ENCODE results near the gene AIMP2.

AIMP2 gene

DNA sequence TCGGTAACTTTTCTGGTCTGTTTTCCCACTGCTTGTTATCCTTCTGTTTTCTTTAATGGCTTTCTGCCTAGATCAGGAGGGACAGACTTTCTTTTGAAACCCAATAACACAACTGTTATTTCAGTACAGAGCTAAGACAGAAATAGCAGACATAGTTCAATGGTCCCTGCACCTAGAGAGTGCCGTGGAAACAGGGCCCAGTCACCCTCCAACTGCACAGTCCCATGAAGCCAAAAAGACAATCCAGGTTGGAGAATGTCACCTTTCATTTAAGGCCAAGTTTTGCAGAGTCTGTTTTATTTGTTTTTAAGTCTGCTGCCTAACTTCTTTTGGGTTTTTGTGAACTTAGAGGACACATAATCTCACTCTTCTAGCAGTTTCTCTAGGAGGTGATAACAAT is 2.5 kb downstream of the AIMP2 start:
- H3K4me3 ChIP-seq (ENCODE audit: low read depth, low read length), result no peak overlapping the region
- TF ChIP-seq, protein P1, sequence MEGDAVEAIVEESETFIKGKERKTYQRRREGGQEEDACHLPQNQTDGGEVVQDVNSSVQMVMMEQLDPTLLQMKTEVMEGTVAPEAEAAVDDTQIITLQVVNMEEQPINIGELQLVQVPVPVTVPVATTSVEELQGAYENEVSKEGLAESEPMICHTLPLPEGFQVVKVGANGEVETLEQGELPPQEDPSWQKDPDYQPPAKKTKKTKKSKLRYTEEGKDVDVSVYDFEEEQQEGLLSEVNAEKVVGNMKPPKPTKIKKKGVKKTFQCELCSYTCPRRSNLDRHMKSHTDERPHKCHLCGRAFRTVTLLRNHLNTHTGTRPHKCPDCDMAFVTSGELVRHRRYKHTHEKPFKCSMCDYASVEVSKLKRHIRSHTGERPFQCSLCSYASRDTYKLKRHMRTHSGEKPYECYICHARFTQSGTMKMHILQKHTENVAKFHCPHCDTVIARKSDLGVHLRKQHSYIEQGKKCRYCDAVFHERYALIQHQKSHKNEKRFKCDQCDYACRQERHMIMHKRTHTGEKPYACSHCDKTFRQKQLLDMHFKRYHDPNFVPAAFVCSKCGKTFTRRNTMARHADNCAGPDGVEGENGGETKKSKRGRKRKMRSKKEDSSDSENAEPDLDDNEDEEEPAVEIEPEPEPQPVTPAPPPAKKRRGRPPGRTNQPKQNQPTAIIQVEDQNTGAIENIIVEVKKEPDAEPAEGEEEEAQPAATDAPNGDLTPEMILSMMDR (IDR thresholded peaks at IDR 0.05; ENCODE audit: borderline replicate concordance, insufficient read depth, low read depth, low read length), result no peak

DNA sequence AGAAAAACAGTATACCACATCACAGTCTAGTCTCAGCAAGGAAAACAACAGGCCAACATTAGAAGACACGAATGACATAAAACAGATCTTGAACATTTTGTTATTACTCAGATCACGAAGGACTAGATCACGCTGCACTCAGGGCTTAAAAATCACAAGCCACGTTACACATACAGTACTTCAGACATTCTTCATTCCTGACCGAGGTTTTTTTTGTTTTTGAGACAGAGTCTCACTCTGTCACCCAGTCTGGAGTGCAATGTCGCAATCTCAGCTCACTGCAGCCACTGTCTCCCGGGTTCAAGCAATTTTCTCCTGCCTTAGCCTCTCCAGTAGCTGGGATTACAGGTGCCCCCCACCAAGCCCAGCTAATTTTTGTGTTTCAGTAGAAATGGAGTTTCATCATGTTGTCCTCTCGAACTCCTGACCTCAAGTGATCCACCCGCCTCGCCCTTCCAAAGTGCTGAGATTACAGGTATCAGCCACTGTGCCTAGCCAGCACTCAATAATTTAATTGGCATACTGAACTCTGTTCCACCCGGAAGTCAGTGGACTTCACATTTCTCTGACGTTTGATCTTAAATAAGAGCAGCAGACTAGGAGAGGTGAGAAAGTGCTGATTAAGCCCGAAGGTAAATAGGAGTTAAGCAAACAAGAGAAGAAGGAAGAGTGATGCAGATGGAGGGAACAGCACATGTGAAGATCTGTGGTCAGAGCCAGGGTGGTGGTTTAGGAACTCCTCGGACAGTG is 3.5 kb downstream of the AIMP2 start:
- TF ChIP-seq, protein P1 (IDR thresholded peaks at IDR 0.05; ENCODE audit: borderline replicate concordance, insufficient read depth, low read depth, low read length), result no peak
- H3K4me3 ChIP-seq (ENCODE audit: low read depth, low read length), result no peak overlapping the region

DNA sequence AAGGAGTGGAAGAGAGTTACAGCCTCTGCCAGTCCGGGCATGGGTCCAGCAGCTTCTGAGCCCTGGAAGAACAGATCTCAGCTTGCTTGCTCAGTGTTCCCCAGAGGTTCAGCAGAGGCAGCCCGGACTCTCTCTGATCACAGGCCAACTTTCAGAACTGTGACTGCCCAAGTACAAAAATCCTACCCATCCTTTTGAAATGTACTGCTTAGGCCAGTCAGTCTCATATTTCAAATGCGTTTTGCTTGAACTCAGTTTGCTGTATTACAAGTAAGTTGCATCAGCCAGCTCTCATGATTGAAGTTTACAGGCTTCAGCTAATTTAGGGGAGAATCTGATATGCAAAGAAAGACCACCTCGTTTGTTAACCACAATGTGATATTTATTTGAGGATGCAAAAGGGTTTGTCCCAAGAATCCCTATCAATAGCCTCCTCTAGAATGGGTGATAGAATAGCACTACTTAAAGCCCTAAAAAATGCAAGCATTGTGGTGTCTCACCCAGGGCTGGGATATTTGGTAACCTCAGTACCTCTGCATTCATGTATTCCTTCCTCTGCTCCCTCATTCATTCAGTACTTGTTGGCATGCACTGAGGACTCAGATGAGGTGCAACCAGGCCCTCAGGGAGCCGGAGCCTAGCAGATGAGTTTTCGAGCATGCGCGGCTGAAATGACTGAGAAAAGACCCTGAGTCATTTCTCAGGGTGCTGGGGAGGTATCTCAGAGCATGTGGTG is 7.0 kb downstream of the AIMP2 start:
- TF ChIP-seq, protein P1 (IDR thresholded peaks at IDR 0.05; ENCODE audit: borderline replicate concordance, insufficient read depth, low read depth, low read length), result no peak
- H3K4me3 ChIP-seq (ENCODE audit: low read depth, low read length), result no peak overlapping the region

DNA sequence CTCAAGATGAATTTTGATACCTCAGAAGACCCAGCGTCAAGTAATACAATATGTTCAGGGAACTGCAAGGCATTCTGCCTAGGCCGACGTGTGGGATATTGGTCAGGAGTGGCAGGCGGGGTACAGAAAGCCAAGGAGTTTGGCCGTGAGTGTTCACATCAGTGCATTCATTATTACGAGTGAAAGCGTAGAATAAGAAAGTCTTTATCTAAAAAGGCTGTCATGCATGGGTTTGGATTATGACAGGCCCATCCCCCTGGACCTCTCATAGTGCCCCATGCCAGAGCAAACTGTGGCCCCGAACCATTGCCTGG is 7.5 kb downstream of the AIMP2 start:
- H3K4me3 ChIP-seq (ENCODE audit: low read depth, low read length), result no peak overlapping the region
- TF ChIP-seq, protein P1 (IDR thresholded peaks at IDR 0.05; ENCODE audit: borderline replicate concordance, insufficient read depth, low read depth, low read length), result no peak

DNA sequence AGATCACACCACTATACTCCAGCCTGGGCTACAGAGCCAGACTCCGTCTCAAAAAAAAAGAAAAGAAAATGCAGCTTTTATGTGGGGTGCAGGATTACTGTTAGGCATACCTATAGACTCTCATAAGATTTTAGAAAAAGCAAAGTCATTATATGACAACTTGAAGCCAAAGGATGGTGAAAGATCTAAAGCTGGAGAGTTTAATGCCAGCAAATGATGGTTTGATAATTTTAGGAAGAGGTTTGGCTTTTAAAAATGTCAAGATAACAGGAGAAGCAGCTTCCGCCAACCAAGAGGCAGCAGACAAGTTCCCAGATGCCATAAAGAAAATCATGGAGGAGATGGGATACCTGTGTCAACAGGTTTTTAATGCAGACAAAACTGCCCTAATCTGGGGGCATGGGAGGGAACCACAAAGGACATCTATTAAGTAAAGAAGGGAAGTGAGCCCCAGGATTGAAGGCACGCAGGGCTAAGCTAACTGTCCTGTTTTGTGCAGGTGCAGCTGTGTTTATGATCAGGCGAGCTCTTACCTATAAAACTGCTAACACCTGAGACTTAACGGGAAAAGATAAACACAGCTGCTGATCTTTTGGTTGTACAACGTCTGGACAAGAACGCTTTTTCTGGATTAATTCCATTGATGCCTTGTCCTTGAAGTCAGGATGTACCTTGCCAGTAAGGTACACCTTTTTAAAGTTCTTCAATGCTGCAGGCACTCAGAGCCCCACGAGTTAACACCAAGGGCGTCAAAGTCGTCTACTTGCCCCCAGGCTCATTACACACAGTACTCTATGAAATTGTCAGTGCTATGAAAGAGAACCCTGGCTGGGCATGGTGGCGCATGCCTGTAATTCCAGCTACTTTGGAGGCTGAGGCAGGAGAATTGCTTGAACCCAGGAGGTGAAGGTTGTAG is 11.6 kb downstream of the AIMP2 start:
- TF ChIP-seq, protein P1 (IDR thresholded peaks at IDR 0.05; ENCODE audit: borderline replicate concordance, insufficient read depth, low read depth, low read length), result no peak
- H3K4me3 ChIP-seq (ENCODE audit: low read depth, low read length), result no peak overlapping the region

DNA sequence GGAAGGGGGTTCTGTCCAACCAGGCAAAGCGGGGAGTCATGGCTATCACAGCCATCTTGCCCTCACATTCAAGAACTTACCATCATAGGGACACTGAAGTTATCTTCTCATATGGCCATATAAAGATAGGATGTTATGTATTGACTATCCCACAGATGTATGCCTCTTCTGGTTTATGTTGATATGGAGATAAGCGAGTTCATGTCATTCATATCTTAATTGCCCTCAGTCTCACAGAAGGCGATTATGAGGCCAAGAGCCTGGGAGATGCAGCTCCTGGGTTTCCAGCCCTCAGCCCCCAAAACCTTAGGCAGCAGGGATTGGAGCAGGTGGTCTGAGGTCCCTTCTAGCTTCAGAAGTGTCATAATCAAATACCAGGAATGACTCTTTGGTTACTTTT is 13.6 kb downstream of the AIMP2 start:
- no peak overlapping the region for H3K4me3 ChIP-seq (ENCODE audit: low read depth, low read length)
- TF ChIP-seq, protein P1 (IDR thresholded peaks at IDR 0.05; ENCODE audit: borderline replicate concordance, insufficient read depth, low read depth, low read length), result no peak
